GOT3 (cell line): ENCODE data around the gene FBXL19.
A peak's percentile ranks its signal among the peaks of the same experiment; 100 is the strongest.

ENCODE experiments used
- DNase-seq: peaks from one replicate; lab custom pipeline; 2025; ENCODE audit warnings: mixed read lengths; lab: John Stamatoyannopoulos, UW

FBXL19 gene

GRCh38 chr16:30947541-30947858, 24.1 kb downstream of the FBXL19 start:
- no peak for DNase-seq

- DNase-seq: peak; percentile 75
Observed at GRCh38 chr16:30947859-30948666, 24.7 kb downstream of the FBXL19 start.

DNA sequence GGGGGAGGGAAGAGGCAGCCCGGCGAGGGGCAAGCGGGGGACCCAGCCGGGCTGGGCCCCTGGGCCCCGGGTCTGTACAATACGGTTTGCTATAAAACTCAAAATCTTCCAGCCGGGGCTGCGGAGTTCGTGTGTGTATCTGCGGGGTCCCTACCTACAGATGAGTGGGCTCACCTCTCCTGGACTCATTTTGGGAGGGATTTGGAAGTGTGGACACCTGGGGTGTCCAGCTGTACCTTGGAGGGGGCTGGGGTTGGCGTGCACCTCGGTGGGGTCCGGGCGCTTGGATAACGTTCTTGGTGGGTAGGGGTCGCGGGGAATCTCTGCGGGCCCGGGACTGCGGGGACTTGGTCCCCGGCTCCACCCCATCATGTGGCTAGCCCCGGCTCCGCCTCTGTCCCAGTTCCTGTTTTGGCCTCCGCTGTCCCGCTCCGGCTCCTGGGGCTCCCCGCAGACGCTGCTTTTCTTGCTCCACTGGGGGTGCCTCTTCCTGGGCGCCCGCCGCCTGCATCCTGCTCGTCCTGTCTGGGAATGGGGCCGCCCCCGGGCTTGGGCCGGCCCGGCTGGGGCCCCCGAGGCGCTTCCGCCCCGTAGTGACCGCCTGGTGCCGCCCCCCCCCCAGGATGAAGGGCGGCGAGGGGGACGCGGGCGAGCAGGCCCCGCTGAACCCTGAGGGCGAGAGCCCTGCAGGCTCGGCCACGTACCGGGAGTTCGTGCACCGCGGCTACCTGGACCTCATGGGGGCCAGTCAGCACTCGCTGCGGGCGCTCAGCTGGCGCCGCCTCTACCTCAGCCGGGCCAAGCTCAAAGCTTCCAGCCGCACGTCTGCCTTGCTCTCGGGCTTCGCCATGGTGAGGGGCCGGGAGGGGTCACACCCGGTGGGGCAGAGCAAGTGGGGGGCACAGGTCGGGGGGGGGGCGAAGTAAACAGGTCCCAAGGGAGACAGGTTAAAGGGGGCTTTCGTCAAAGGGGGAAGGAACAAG, 25.6 kb downstream of the FBXL19 start, which contains the start of gene ORAI3:
TSS of gene ORAI3 (plus strand) at position 402 of the 983 bp plus-strand sequence. CDS start at position 624, 222 bp downstream.
- no peak for DNase-seq

- DNase-seq: peak; percentile 11
Observed at GRCh38 chr16:30949650-30950515, 26.5 kb downstream of the FBXL19 start.

GRCh38 chr16:30950516-30951065, 27.2 kb downstream of the FBXL19 start:
- DNase-seq: no peak

DNA sequence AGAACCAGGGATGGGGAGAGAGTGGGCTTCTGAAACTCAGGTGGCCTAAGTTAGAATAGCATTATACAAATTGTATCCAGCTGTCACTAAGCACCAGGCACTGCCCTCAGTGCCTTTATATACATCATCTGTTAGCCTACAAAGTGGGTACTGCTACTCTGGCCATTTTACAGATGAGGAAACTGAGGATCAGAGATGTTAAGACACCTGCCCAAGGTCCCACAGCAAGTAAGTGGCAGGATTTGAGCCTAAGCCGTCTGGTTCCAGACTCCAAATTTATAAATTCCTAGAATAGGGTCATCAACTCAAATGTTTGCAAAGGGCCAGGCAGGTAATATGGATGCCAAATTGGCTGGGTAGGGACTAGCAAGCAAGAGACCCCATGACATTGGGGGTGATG, 27.8 kb downstream of the FBXL19 start:
- no peak for DNase-seq

- no peak for DNase-seq
Observed at GRCh38 chr16:30951750-30952149, 28.4 kb downstream of the FBXL19 start.

- DNase-seq: no peak
Observed at GRCh38 chr16:30953111-30953510, 29.7 kb downstream of the FBXL19 start.

GRCh38 chr16:30953511-30954124, 30.2 kb downstream of the FBXL19 start:
- DNase-seq: no peak

DNA sequence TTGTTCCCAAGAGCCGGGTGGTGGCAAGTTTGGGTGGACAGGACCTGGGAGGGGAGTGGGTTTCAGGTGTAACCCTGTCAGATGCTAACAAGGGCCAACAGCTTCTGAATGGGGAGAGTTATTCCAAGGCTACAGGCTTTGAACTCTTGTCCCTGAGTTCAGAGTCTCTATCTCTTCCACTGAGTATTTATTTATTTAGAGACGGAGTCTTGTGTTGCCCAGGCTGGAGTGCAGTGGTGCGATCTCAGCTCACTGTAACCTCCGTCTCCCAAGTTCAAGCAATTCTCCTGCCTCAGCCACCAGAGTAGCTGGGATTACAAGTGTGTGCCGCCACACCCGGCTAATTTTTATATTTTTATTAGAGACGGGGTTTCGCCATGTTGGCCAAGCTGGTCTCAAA, 31.6 kb downstream of the FBXL19 start:
- DNase-seq: no peak

DNA sequence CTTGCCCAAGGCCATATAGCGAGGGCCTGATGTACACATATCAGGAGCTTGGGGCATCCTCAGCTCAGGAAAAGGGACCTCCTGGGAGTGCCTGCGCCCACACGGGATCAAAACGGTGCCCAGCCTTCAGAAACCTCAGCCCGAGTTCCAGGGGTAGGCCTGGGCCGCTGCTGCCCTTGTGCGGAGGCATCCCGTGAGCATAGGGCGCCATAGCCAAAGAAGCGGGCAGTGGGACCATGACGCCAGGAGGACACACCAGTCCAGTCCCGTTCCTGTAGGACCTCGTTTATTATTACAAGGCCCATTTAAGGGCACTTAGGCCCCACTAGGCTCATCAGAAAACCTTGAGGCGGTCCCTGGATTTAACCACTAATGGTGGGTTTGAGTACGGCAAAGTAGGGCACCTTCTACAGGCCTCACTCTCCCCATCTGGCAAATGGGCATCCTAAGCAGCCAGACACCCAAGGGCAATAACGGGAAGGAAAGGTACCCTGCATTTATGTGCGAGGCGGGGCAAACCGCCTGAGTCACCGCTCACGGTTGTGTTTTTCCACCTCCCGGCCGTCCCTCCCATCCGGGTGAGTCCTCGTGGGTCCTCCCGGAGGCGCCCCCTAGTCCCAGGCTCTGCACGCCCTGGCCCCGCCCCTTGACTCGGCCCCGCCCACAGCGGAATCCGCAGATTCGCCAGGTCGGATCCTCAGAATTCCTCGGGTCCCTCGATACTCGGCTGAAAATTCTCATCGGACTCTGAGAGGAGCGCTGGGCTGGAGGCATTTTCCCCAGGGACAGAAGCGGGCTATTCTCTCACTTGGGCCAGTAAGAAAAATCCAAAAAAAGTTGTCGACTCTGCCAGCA, 33.5 kb downstream of the FBXL19 start:
- peak; percentile 61 for DNase-seq

- DNase-seq: peak; percentile 82
Observed at GRCh38 chr16:30957456-30958174, 34.2 kb downstream of the FBXL19 start, which contains the start of gene SETD1A. Gene SETD1A (plus strand): TSS chr16:30957754. CDS start chr16:30958732, 978 bp downstream.

GRCh38 chr16:30958175-30959079, 35.1 kb downstream of the FBXL19 start:
- no peak for DNase-seq

DNA sequence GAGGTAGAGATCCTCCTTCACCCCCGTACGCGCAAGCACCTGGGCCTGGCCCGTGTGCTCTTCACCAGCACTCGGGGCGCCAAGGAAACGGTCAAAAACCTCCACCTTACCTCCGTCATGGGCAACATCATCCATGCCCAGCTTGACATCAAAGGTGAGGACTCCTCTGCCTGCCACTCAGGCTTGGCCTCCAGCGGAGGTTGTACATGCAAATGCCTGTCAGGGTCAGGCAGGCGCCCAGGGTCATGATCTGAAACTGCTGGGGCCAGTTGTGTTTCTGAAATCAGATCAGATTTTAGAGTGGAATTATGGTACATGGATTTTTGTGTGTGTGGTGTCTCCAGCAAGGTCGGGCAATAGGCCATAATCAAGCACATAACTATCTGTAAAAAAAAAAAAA, 38.0 kb downstream of the FBXL19 start:
- DNase-seq: no peak

DNA sequence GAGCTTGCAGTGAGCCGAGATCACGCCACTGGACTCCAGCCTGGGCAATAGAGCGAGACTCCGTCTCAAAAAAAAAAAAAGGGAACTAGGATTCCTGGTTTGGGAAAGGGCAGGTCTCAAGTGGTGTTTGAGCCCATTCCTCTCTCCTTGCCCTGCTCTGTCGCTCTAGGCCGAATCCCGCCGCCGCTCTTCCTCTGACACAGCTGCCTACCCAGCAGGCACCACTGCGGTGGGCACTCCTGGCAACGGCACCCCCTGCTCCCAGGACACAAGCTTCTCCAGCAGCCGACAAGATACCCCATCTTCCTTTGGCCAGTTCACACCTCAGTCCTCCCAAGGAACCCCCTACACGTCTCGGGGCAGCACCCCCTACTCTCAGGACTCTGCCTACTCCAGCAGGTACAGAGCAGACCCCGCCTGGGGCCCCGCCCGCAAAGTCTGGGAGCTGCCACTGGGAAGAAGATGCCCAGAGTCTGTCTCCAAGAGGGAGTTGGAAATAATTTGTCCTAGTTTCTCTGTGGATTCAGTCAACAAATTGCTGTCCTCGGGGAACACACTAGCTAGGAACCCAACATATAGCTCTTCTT, 40.6 kb downstream of the FBXL19 start:
- DNase-seq: no peak

DNA sequence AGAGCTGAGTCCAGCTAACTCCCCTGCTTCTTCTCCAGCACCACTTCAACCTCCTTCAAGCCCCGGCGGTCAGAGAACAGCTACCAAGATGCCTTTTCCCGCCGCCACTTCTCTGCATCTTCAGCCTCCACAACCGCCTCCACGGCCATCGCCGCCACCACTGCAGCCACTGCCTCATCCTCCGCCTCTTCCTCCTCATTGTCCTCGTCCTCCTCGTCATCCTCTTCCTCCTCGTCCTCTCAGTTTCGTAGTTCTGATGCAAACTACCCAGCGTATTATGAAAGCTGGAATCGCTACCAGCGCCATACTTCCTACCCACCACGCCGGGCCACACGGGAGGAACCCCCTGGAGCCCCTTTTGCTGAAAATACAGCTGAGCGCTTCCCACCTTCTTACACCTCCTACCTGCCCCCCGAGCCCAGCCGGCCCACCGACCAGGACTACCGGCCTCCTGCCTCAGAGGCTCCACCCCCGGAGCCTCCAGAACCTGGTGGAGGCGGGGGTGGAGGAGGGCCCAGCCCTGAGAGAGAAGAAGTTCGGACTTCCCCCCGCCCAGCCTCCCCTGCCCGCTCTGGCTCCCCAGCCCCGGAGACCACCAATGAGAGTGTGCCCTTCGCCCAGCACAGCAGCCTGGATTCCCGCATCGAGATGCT, 41.3 kb downstream of the FBXL19 start:
- DNase-seq: no peak

GRCh38 chr16:30965436-30965835, 42.1 kb downstream of the FBXL19 start:
- no peak for DNase-seq
